ENCODE measurements around the gene TECPR1. TPM values are rescaled to one million over a fixed set of nuclear protein-coding genes. Genes with fewer than 3 reads are reported as not detected.

The TECPR1 gene
- total RNA-seq, 2 experiments from 2014 or later: 45.6 to 60.7 TPM

DNA sequence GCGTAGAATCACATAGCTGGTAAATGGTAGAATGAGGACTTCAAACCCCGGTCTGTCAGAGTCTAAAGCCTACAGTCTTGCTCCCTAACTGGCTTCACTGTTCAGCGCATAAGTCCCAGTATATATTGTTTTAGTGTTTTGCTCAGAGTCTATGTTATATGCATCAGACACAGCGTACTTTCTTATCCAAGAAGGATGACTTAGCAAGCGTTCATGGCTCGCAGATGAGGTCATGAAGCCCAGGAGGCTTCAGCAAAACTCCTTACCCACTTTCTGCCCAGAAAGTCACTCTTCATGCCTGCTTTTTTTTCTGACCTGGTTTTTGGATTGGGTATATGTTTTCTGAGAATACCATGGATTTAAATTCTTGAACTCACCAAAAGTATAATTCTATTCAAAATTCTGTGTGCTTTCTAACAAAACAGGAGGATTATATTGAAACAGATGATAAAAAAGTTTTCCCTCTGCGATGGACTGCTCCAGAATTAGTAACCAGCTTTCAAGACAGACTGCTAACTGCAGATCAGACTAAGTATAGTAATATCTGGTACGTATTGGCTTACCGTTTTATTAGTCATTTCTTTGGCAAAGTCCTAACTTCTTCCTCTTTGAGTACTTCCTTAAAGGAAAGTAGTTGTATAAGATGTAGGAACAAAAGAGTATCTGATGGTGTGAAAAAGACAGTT, 65.4 kb downstream of the TECPR1 start:
- peaks cover 13% of the 10 kb centered on the region for H3K4me1 Mint-ChIP-seq
- no peaks in the 10 kb centered on the region for H3K9me3 Mint-ChIP-seq (ENCODE audit: low read depth)
- no peak overlapping the region for H3K27ac Mint-ChIP-seq
- H3K36me3 Mint-ChIP-seq: peaks cover 18% of the 10 kb centered on the region
- DNase-seq (no peak), ATAC-seq (no peak)
- H3K4me3 Mint-ChIP-seq: no peak overlapping the region
- no peaks in the 10 kb centered on the region for H3K27me3 Mint-ChIP-seq
- CTCF ChIA-PET: interaction anchor here (3.8 kb wide), 1 partner anchor 19 kb away, joined by 15 read pairs; no protein-coding TSS in a partner anchor

DNA sequence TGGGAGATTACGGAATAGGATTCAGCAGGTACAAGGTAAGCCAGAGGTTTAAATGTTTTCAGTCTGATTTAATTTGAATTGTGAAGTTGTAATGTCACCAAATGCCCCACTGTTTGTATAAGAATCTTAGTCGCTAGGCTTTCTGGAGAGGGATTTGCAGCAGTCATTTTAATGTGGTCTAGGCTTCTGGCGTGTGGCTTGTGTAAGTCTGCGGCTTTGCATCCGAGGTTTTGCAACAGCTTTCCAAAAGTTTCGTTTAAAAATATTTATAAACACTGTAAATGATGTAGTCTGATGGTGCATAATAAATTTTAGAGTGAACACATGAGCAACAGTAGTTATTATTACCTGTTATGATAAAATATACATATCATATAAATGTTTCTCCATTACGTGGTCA, 66.9 kb downstream of the TECPR1 start:
- Mint-ChIP-seq H3K36me3 (peaks cover 12% of the 10 kb centered on the region), H3K4me3 (no peak overlapping the region), H3K27me3 (no peaks in the 10 kb centered on the region), H3K4me1 (peaks cover 9% of the 10 kb centered on the region), H3K27ac (no peak overlapping the region), H3K9me3 (ENCODE audit: low read depth) (no peaks in the 10 kb centered on the region)
- CTCF ChIA-PET: interaction anchor here (1.2 to 3.8 kb wide), 3 partner anchors 9 to 164 kb away, joined by 3 to 15 read pairs (median 4); no protein-coding TSS in a partner anchor
- DNase-seq: no peak
- ATAC-seq: no peak

DNA sequence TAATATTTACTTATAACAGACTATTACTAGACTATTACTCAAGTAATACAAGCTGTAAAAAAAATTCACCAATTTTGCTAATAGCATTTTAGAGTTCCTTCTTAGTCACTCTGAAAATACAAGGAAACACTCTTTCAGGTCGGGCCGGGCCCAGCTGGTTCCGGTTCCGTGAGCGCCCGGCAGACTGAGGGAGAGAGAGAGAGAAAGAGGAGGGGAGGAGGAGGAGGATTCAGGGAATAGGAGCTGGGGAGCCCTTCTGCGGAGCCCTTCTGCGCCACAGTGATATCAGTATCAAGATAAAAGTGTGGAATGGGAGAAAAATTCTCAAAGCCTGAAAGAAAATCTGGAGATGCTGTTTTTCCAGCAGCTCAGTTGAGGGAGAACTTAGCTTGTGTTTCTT, 71.3 kb downstream of the TECPR1 start:
- no peaks in the 10 kb centered on the region for H3K27me3 Mint-ChIP-seq
- H3K9me3 Mint-ChIP-seq (ENCODE audit: low read depth): no peaks in the 10 kb centered on the region
- no peak overlapping the region for H3K4me3 Mint-ChIP-seq
- DNase-seq: no peak
- no peaks in the 10 kb centered on the region for H3K36me3 Mint-ChIP-seq
- no peaks in the 10 kb centered on the region for H3K4me1 Mint-ChIP-seq
- CTCF ChIA-PET: interaction anchor here (2.3 kb wide), 1 partner anchor 12 kb away, joined by 8 read pairs; no protein-coding TSS in a partner anchor
- ATAC-seq: no peak
- H3K27ac Mint-ChIP-seq: no peak overlapping the region

DNA sequence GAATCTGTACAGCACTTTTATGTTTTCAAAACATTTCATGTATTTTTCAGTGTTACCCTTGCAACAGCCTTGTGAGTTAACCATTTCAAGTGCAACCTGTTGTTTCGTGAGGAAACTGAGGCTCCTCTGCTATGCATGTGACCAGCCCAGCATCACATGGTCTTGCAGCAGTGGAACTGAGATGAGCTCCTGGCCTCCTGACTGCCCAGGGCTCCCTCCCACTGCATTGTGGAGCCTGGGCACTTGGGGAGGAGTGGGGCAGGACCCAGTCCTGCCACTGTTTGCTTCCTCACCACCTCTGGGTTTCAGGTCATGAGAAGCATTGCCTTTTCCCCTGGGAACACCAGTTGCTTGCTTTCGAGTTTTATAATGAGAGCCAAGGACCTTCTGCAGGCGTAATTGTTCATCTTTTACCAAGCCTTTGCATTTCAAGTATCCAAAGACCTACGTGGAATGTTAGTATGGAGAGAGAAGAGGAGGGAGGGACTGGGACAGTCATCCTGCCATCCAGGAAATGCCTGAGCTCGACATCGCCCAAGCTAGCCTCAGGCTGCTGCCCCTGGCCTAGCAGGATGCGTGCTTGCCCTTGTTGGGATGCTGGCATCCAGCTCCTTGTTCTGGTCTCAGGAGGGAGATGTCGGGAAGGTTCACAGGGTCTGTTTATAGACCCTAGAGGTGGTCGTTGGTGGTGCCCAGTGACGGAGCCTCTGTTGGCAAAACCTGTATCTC, 73.1 kb downstream of the TECPR1 start:
- no peak overlapping the region for H3K4me3 Mint-ChIP-seq
- peaks cover 2% of the 10 kb centered on the region for H3K36me3 Mint-ChIP-seq
- no peak overlapping the region for H3K27ac Mint-ChIP-seq
- H3K9me3 Mint-ChIP-seq (ENCODE audit: low read depth): no peaks in the 10 kb centered on the region
- CTCF ChIA-PET: interaction anchor here (2.3 kb wide), 1 partner anchor 10 kb away, joined by 8 read pairs; no protein-coding TSS in a partner anchor
- DNase-seq (no peak), ATAC-seq (no peak)
- H3K4me1 Mint-ChIP-seq: no peaks in the 10 kb centered on the region
- H3K27me3 Mint-ChIP-seq: no peaks in the 10 kb centered on the region

DNA sequence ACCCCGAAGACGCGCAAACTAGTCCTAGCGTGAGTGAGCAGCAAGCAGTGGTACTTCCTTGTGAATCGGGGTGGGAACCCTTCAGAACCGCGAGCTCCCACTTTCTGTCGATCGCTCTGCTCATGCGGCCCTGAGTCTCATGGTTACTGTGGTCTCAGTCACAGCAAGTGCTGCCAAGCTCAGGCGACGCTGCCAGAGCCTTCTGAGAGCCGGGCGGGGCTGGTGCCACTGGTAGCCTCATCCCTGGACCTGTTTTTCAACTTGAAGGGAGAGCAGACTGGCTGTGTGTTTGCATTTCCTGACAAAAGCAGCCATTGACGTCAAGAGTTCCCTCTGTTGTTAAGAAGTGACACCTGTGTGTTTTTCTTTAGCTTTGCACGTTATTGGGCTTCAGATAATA, 73.7 kb downstream of the TECPR1 start:
- no peak overlapping the region for H3K27ac Mint-ChIP-seq

GRCh38 chr7:98177553-98177952, 74.5 kb downstream of the TECPR1 start:
- H3K4me1 Mint-ChIP-seq: no peaks in the 10 kb centered on the region
- no peaks in the 10 kb centered on the region for H3K9me3 Mint-ChIP-seq (ENCODE audit: low read depth)
- peaks cover 2% of the 10 kb centered on the region for H3K36me3 Mint-ChIP-seq
- no peak for ATAC-seq
- no peak for DNase-seq
- CTCF ChIA-PET: interaction anchor here (0.6 to 1.5 kb wide), 4 partner anchors 9 to 463 kb away, joined by 3 to 5 read pairs (median 4); no protein-coding TSS in a partner anchor
- H3K27ac Mint-ChIP-seq: no peak overlapping the region
- H3K4me3 Mint-ChIP-seq: no peak overlapping the region
- H3K27me3 Mint-ChIP-seq: no peaks in the 10 kb centered on the region

More for the DNA sequence above, 73.7 kb downstream of the TECPR1 start:
- CTCF ChIA-PET: interaction anchor here (0.6 to 1.5 kb wide), 4 partner anchors 9 to 464 kb away, joined by 3 to 5 read pairs (median 4); no protein-coding TSS in a partner anchor
- H3K9me3 Mint-ChIP-seq (ENCODE audit: low read depth): no peaks in the 10 kb centered on the region
- no peaks in the 10 kb centered on the region for H3K4me1 Mint-ChIP-seq
- ATAC-seq: no peak
- H3K27me3 Mint-ChIP-seq: no peaks in the 10 kb centered on the region
- H3K36me3 Mint-ChIP-seq: peaks cover 2% of the 10 kb centered on the region
- no peak overlapping the region for H3K4me3 Mint-ChIP-seq
- no peak for DNase-seq

- Mint-ChIP-seq H3K27me3 (no peaks in the 10 kb centered on the region), H3K27ac (no peak overlapping the region), H3K9me3 (ENCODE audit: low read depth) (no peaks in the 10 kb centered on the region), H3K36me3 (peaks cover 2% of the 10 kb centered on the region), H3K4me1 (no peaks in the 10 kb centered on the region), H3K4me3 (no peak overlapping the region)
- DNase-seq (no peak), ATAC-seq (no peak)
- CTCF ChIA-PET: interaction anchor here (1.0 to 2.1 kb wide), 3 partner anchors 10 to 154 kb away, joined by 4 to 8 read pairs (median 8); no protein-coding TSS in a partner anchor
Observed at GRCh38 chr7:98175260-98175940, 76.6 kb downstream of the TECPR1 start.

DNA sequence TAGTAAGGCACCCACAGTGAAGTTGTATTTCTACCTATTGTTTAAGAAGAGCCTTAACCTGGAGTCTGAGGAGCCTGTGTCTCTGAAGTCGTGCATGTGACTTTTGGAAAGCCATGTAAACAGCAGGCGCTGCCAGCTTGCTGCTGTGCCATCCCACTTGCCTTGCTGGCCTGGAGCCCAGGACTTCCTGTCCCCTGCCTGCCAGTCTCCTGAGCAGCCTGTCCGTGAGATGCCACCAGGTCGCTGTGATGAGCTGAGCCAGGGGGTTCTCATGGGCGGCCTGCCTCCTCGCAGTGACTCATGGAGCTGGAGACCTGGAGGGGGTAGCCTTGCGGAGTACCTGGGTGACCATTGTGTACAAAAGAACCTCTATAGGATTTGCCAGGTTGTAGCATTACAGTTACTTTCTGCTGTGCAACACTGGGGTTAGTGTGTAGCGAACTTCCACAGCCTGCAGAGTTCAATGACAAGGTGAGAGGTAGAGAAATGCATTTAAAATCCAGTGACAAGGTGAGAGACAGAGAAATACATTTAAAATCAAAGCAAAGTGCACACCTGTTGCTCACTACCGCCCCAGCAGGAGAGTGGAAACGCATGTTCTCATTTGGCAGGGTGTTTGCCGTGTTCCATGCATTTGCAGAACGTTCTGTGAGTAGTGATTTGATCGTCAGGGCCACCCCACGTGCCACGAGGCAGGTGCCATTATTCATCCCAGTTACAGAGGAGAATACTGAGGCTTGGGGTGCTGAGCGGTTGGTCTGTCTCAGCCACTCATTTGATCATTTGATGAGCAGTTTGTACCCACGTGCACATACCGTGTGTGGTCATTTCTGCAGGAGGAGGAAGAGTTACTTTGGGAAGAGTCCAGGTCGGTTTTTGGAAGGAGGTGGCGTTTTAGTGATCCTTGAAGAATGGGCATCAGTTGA, 77.4 kb downstream of the TECPR1 start:
- no peak overlapping the region for H3K27ac Mint-ChIP-seq
- no peaks in the 10 kb centered on the region for H3K4me1 Mint-ChIP-seq
- no peaks in the 10 kb centered on the region for H3K9me3 Mint-ChIP-seq (ENCODE audit: low read depth)
- peaks cover 2% of the 10 kb centered on the region for H3K36me3 Mint-ChIP-seq
- H3K27me3 Mint-ChIP-seq: no peaks in the 10 kb centered on the region
- no peak for ATAC-seq
- CTCF ChIA-PET: interaction anchor here (2.1 kb wide), 1 partner anchor 153 kb away, joined by 8 read pairs; no protein-coding TSS in a partner anchor
- H3K4me3 Mint-ChIP-seq: no peak overlapping the region
- DNase-seq: no peak

DNA sequence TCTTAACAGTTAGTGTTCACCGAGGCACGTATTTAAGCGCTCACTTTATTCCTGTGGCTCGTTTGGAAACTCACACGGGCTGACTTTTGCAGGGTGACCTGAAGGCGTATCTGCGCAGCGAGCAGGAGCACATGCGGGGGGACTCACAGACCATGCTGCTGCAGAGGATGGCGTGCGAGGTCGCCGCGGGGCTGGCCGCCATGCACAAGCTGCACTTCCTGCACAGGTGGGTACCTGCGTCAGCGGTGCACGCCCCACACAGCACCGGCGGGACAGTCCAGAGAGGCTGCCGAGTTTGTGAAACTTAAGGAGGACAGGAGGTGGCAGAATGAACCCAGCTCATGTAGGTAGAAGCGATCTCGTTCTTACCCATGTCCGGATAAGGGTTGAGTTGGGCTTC, 80.6 kb downstream of the TECPR1 start:
- no peak overlapping the region for H3K4me3 Mint-ChIP-seq
- ATAC-seq: no peak
- no peak for DNase-seq
- H3K27me3 Mint-ChIP-seq: no peaks in the 10 kb centered on the region
- no peaks in the 10 kb centered on the region for H3K9me3 Mint-ChIP-seq (ENCODE audit: low read depth)
- H3K4me1 Mint-ChIP-seq: peaks cover 4% of the 10 kb centered on the region
- CTCF ChIA-PET: interaction anchor here (1.6 to 10.0 kb wide), 2 partner anchors 65 to 149 kb away, joined by 4 to 210 read pairs; partner anchors contain the start of gene LMTK2
- H3K36me3 Mint-ChIP-seq: peaks cover 2% of the 10 kb centered on the region
- H3K27ac Mint-ChIP-seq: no peak overlapping the region

DNA sequence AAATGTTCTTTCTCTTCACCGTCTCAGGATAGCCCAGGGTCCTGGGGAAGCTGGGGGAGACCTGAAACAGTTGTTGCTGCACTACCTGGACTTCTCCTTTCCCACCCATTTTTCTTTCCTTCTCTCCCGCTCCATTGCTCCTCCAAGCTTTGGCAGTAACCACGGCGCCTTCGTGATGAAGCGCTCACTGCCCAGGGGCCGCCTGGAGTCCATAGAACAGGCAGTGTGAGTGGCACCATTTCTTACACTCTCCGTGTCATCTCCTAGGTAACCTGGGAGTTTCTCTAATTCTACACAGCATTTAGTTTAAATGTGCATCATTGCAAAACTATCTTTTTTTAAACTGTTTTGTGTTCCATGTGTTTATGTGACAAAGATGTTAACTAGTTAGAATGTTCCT, 81.1 kb downstream of the TECPR1 start:
- ATAC-seq (no peak), DNase-seq (no peak)
- H3K27me3 Mint-ChIP-seq: no peaks in the 10 kb centered on the region
- H3K9me3 Mint-ChIP-seq (ENCODE audit: low read depth): no peaks in the 10 kb centered on the region
- H3K36me3 Mint-ChIP-seq: peaks cover 2% of the 10 kb centered on the region
- H3K4me1 Mint-ChIP-seq: peaks cover 4% of the 10 kb centered on the region
- H3K4me3 Mint-ChIP-seq: no peak overlapping the region
- CTCF ChIA-PET: interaction anchor here (10.0 kb wide), 1 partner anchor 149 kb away, joined by 210 read pairs; no protein-coding TSS in a partner anchor
- H3K27ac Mint-ChIP-seq: no peak overlapping the region

GRCh38 chr7:98168904-98169621, 83.0 kb downstream of the TECPR1 start:
- Mint-ChIP-seq H3K27ac (no peak overlapping the region), H3K9me3 (ENCODE audit: low read depth) (no peaks in the 10 kb centered on the region), H3K4me1 (peaks cover 4% of the 10 kb centered on the region), H3K36me3 (no peaks in the 10 kb centered on the region), H3K27me3 (no peaks in the 10 kb centered on the region), H3K4me3 (no peak overlapping the region)
- ATAC-seq: no peak
- no peak for DNase-seq
- CTCF ChIA-PET: interaction anchor here (0.7 to 10.0 kb wide), 31 partner anchors 9 to 233 kb away, joined by 3 to 210 read pairs (median 5); partner anchors contain the start of gene LMTK2
